IMR-90 (cell line): ENCODE results near the gene ANKRD11. TPM values are rescaled to one million over a fixed set of nuclear protein-coding genes. Genes with fewer than 3 reads are reported as not detected.

ENCODE experiments used
- ATAC-seq: fragments of 200-7000 bp; cut with Tn5 transposase; 2 replicates; pipeline ENCODE4 v1.9.1; 2020; ENCODE audit warnings: low read depth, mild to moderate bottlenecking, moderate library complexity
- BruUV-seq: library from RNA; stranded (reverse); fragments of 400-500 nt; replicated peaks from 2 replicates; lab custom pipeline; 2021; lab: Mats Ljungman, UMichigan
- CTCF ChIA-PET: fragments of 300-600 bp; formaldehyde crosslinking; extraction: SDS; loops from one replicate; lab custom pipeline; 2021; ENCODE audit warnings: antibody characterized with exemption; lab: Yijun Ruan, JAX
- POLR2A ChIA-PET: fragments of 300-600 bp; sonication (Branson Sonifier 250); formaldehyde crosslinking; loops from one replicate; lab custom pipeline; 2022; ENCODE audit warnings: antibody characterized with exemption; ENCODE audit not compliant: unreplicated experiment; lab: Charles Lee
- DNase-seq: peaks from one replicate; pipeline ENCODE4 v3.0.0; 2013
- H2AFZ ChIP-seq: replicated peaks from 2 replicates; pipeline ENCODE3; 2013; ENCODE audit warnings: low read length, mild to moderate bottlenecking; ENCODE audit not compliant: poor library complexity
- H2AK5ac ChIP-seq: 2 replicates; pipeline ENCODE4 v1.6.1; 2013; ENCODE audit warnings: low read depth, low read length, inconsistent platforms
- H2AK9ac ChIP-seq: replicated peaks from 2 replicates; pipeline ENCODE3; 2013; ENCODE audit warnings: mild to moderate bottlenecking, low read depth, low read length, moderate library complexity; ENCODE audit not compliant: poor library complexity
- H2BK120ac ChIP-seq: 2 replicates; pipeline ENCODE4 v1.6.1; 2013; ENCODE audit warnings: low read depth, low read length, inconsistent platforms
- H2BK15ac ChIP-seq: 3 replicates; pipeline ENCODE4 v1.6.1; 2013; ENCODE audit warnings: low read depth, low read length, inconsistent platforms
- H2BK20ac ChIP-seq: 2 replicates; pipeline ENCODE4 v1.6.1; 2013; ENCODE audit warnings: low read depth, mild to moderate bottlenecking, inconsistent platforms, low read length, moderate library complexity
- H2BK5ac ChIP-seq: 2 replicates; pipeline ENCODE4 v1.6.1; 2013; ENCODE audit warnings: mild to moderate bottlenecking, low read depth, low read length, inconsistent platforms; ENCODE audit not compliant: poor library complexity, severe bottlenecking
- H3K14ac ChIP-seq: replicated peaks from 2 replicates; pipeline ENCODE4 v1.6.1; 2013; ENCODE audit warnings: low read depth, low read length, inconsistent platforms
- H3K18ac ChIP-seq: 2 replicates; pipeline ENCODE4 v1.6.1; 2013; ENCODE audit warnings: low read depth, low read length, control low read depth
- H3K23ac ChIP-seq: 2 replicates; pipeline ENCODE4 v1.6.1; 2013; ENCODE audit warnings: low read depth, low read length, inconsistent platforms
- H3K27ac ChIP-seq: 2 replicates; pipeline ENCODE4 v1.5.1; 2013; ENCODE audit warnings: mild to moderate bottlenecking, control low read depth, low read length; ENCODE audit not compliant: insufficient read depth
- H3K27me3 ChIP-seq: 2 replicates; pipeline ENCODE4 v1.6.1; 2013; ENCODE audit warnings: low read length; ENCODE audit not compliant: control insufficient read depth, insufficient read depth
- H3K36me3 ChIP-seq: 2 replicates; pipeline ENCODE4 v1.6.1; 2013; ENCODE audit warnings: low read length, mixed read lengths; ENCODE audit not compliant: control insufficient read depth, insufficient read depth
- H3K4ac ChIP-seq: 2 replicates; pipeline ENCODE4 v1.6.1; 2013; ENCODE audit warnings: low read depth, low read length, inconsistent platforms
- H3K4me1 ChIP-seq: 2 replicates; pipeline ENCODE4 v1.6.1; 2013; ENCODE audit warnings: low read length, mixed read lengths; ENCODE audit not compliant: control insufficient read depth, insufficient read depth
- H3K4me2 ChIP-seq: 2 replicates; pipeline ENCODE4 v1.6.1; 2013; ENCODE audit warnings: low read depth, mild to moderate bottlenecking, control low read depth, low read length, moderate library complexity
- H3K4me3 ChIP-seq: 2 replicates; pipeline ENCODE4 v1.5.1; 2013; ENCODE audit warnings: low read depth, mild to moderate bottlenecking, control low read depth, low read length, moderate library complexity; ENCODE audit not compliant: insufficient read depth
- H3K56ac ChIP-seq: 2 replicates; pipeline ENCODE4 v1.6.1; 2013; ENCODE audit warnings: low read length, inconsistent platforms; ENCODE audit not compliant: insufficient read depth; ENCODE audit errors: extremely low read depth
- H3K79me1 ChIP-seq, 2 experiments: 2 replicates each; pipeline ENCODE4 v1.6.1; 2013; ENCODE audit warnings: low read length in 2 of 2, inconsistent platforms in 1 of 2, low read depth in 1 of 2
- H3K9ac ChIP-seq: 2 replicates; pipeline ENCODE4 v1.6.1; 2013; ENCODE audit warnings: low read depth, low read length, control low read depth
- H3K9me1 ChIP-seq: 2 replicates; pipeline ENCODE4 v1.6.1; 2013; ENCODE audit warnings: low read length, inconsistent platforms; ENCODE audit not compliant: insufficient read depth
- H3K9me3 ChIP-seq: 2 replicates; pipeline ENCODE4 v1.6.1; 2013; ENCODE audit warnings: low read length; ENCODE audit not compliant: control insufficient read depth, insufficient read depth
- H4K20me1 ChIP-seq: 2 replicates; pipeline ENCODE4 v1.6.1; 2013; ENCODE audit warnings: low read length, inconsistent platforms; ENCODE audit not compliant: insufficient read depth
- H4K5ac ChIP-seq: 2 replicates; pipeline ENCODE4 v1.6.1; 2013; ENCODE audit warnings: mild to moderate bottlenecking, low read depth, low read length, control low read depth
- H4K8ac ChIP-seq, 2 experiments: 2 replicates each; pipeline ENCODE4 v1.6.1; 2013; ENCODE audit warnings: low read depth in 2 of 2, low read length in 2 of 2, control low read depth in 1 of 2, inconsistent platforms in 1 of 2
- H4K91ac ChIP-seq: 2 replicates; pipeline ENCODE4 v1.6.1; 2013; ENCODE audit warnings: low read depth, low read length, inconsistent platforms; ENCODE audit not compliant: insufficient read depth
- BHLHE40 ChIP-seq: fragments of 150-350 bp; IDR thresholded peaks from 2 replicates; pipeline ENCODE4 v1.6.1; 2016; ENCODE audit warnings: mild to moderate bottlenecking, low read depth, low read length
- CEBPB ChIP-seq: IDR thresholded peaks from 2 replicates; pipeline ENCODE4 v1.6.1; 2012; ENCODE audit warnings: low read depth, low read length, improper control_type of control experiment
- CHD1 ChIP-seq: IDR thresholded peaks from 2 replicates; pipeline ENCODE4 v1.6.1; 2012; ENCODE audit warnings: low read depth, low read length, improper control_type of control experiment
- ELK1 ChIP-seq: fragments of 150-350 bp; IDR thresholded peaks from 2 replicates; pipeline ENCODE4 v1.6.1; 2016; ENCODE audit warnings: low read depth, mild to moderate bottlenecking, low read length, moderate library complexity, borderline replicate concordance
- FOS ChIP-seq: fragments of 150-350 bp; IDR thresholded peaks from 2 replicates; pipeline ENCODE4 v1.6.1; 2016; ENCODE audit warnings: low read depth, low read length
- MAFK ChIP-seq: IDR thresholded peaks from 2 replicates; pipeline ENCODE4 v1.6.1; 2012; ENCODE audit warnings: low read depth, low read length, improper control_type of control experiment
- RAD21 ChIP-seq: IDR thresholded peaks from 2 replicates; pipeline ENCODE4 v1.6.1; 2012; ENCODE audit warnings: low read length, improper control_type of control experiment
- RCOR1 ChIP-seq: IDR thresholded peaks from 2 replicates; pipeline ENCODE4 v1.6.1; 2012; ENCODE audit warnings: mild to moderate bottlenecking, low read length, improper control_type of control experiment; ENCODE audit not compliant: insufficient replicate concordance
- RFX5 ChIP-seq: IDR thresholded peaks from 2 replicates; pipeline ENCODE4 v1.8.0; 2012; ENCODE audit warnings: low read depth, mild to moderate bottlenecking, low read length, moderate library complexity
- SMC3 ChIP-seq: fragments of 150-350 bp; IDR thresholded peaks from 2 replicates; pipeline ENCODE4 v1.6.1; 2016; ENCODE audit warnings: low read depth, mild to moderate bottlenecking, antibody characterized with exemption, low read length, moderate library complexity
- USF2 ChIP-seq: fragments of 150-350 bp; IDR thresholded peaks from 2 replicates; pipeline ENCODE4 v1.6.1; 2017; ENCODE audit warnings: mild to moderate bottlenecking, antibody characterized with exemption, low read length, low read depth
- WGBS, 2 experiments: methylation state at CpG; one replicate each; pipeline versions ENCODE4 v1.1.5 to v1.1.7; 2013; ENCODE audit warnings: missing lambda C conversion rate in 2 of 2; ENCODE audit not compliant: insufficient read length in 1 of 2; ENCODE audit errors: extremely low coverage in 2 of 2; 5-methylcytosine and 5-hydroxymethylcytosine counted together
- dilution Hi-C: fragments of 300-500 bp; cut with HindIII; formaldehyde crosslinking; loops from one replicate; pipeline ENCODE4 v1.14.3; 2018; ENCODE audit warnings: low sequenced_read_pairs; ENCODE audit not compliant: unreplicated experiment
- in situ Hi-C: fragments of 300-500 bp; cut with MboI; formaldehyde crosslinking; loops from 3 replicates; pipeline ENCODE4 v1.14.3; 2019; ENCODE audit warnings: low sequenced_read_pairs, inconsistent platforms, mixed read lengths
- intact Hi-C: fragments of 100-400 bp; cut with micrococcal nuclease; formaldehyde crosslinking; loops from 2 replicates; pipeline ENCODE4 v1.10.0; 2022
- polyA plus RNA-seq, 3 experiments: library from polyadenylated mRNA; depleted of rRNA; stranded (reverse); fragments of >200 nt; gene quantifications; 2 replicates each; pipeline ENCODE4 v1.2.3, GENCODE V29; 2012; ENCODE audit warnings: low replicate concordance in 1 of 3
- total RNA-seq: library from RNA; depleted of rRNA; stranded (reverse); fragments of >200 nt; gene quantifications from 2 replicates; pipeline ENCODE4 v1.2.3, GENCODE V29; 2012

The ANKRD11 gene
- total and polyA plus RNA-seq, 2 of the 4 experiments (the other 2 are of a cell fraction), result 46.8 to 71.9 TPM

GRCh38 chr16:89380681-89381080 is 109.7 kb downstream of the ANKRD11 start:
- DNase-seq (no peak), ATAC-seq (no peak)
- peaks cover 6 to 96% of the 10 kb centered on the region in 2 experiments; a peak in 3 of 4 replicates for H3K79me1 ChIP-seq
- H3K4me2 ChIP-seq, result no peak overlapping the region
- H3K36me3 ChIP-seq, result no peaks in the 10 kb centered on the region
- no peak overlapping the region for H3K4ac ChIP-seq
- peaks cover 15% of the 10 kb centered on the region for H3K4me1 ChIP-seq
- no peak overlapping the region for H2BK120ac ChIP-seq
- peaks cover 100% of the 10 kb centered on the region for H4K20me1 ChIP-seq
- intact Hi-C loops, result no loop called here
- no peak overlapping the region for H2AK5ac ChIP-seq
- H2AFZ ChIP-seq, result no peak overlapping the region
- no peaks in the 10 kb centered on the region for H3K27me3 ChIP-seq
- H3K14ac ChIP-seq, result no peak overlapping the region
- CTCF ChIA-PET, result no interaction called here
- no peak overlapping the region for H3K56ac ChIP-seq
- dilution Hi-C loops, result no loop called here
- peak overlapping the region; percentile 85 for H2AK9ac ChIP-seq
- peaks cover 45% of the 10 kb centered on the region for H3K9me1 ChIP-seq
- H3K4me3 ChIP-seq, result no peak overlapping the region
- 89% methylated on average over 9 of the region's 15 CpGs; no CpG with 5 or more reads in 1 of the 2 experiments for WGBS, 2 experiments
- no peaks in the 10 kb centered on the region for H3K9me3 ChIP-seq
- no peak overlapping the region for H3K9ac ChIP-seq
- TF ChIP-seq RAD21, result no peak
- TF ChIP-seq BHLHE40, result no peak
- TF ChIP-seq CEBPB, result no peak
- TF ChIP-seq MAFK, result no peak
- TF ChIP-seq FOS, result no peak
- TF ChIP-seq SMC3, result no peak
- TF ChIP-seq CHD1, result no peak
- no peak for TF ChIP-seq USF2
- TF ChIP-seq RCOR1, result no peak
- no peak for TF ChIP-seq ELK1
- TF ChIP-seq RFX5, result no peak
- in situ Hi-C loops, result no loop called here
- no peak overlapping the region for H3K27ac ChIP-seq
- no peak overlapping the region for H4K5ac ChIP-seq
- no peak overlapping the region for H4K91ac ChIP-seq
- no TSS peak for BruUV-seq
- H3K18ac ChIP-seq, result no peak overlapping the region
- no peak overlapping the region for H3K23ac ChIP-seq
- H2BK20ac ChIP-seq, result no peak overlapping the region
- no peak overlapping the region for H2BK15ac ChIP-seq
- POLR2A ChIA-PET, result no interaction called here
- no peak overlapping the region for H4K8ac ChIP-seq
- H2BK5ac ChIP-seq, result no peak overlapping the region
